Mammary epithelial cell (primary cell): Measurements from ENCODE around the gene FOXN4.

ENCODE experiments used
- CTCF ChIP-seq, 2 donors: IDR thresholded peaks in 1 of 2; conservative IDR thresholded peaks in 1 of 2; 2 replicates each; pipeline ENCODE4 v1.5.1; 2011 to 2012; ENCODE audit warnings: inconsistent platforms in 2 of 2, low read length in 2 of 2, mild to moderate bottlenecking in 2 of 2, control low read depth in 1 of 2, low read depth in 1 of 2; ENCODE audit not compliant: insufficient read depth in 1 of 2; ENCODE audit errors: extremely low read depth in 1 of 2
- EZH2 ChIP-seq: IDR thresholded peaks from 2 replicates; pipeline ENCODE4 v1.6.1; 2012; ENCODE audit warnings: low read length, inconsistent platforms, borderline replicate concordance

GRCh38 chr12:109286652-109287051, 22.4 kb downstream of the FOXN4 start:
- TF ChIP-seq CTCF (conservative IDR thresholded peaks at IDR 0.05 in 1 of 2, IDR thresholded peaks at IDR 0.05 in 1 of 2; ENCODE audit: extremely low read depth in 1 of 2, insufficient read depth in 1 of 2, low read depth in 1 of 2, low read length in 2 of 2) (no peak), EZH2 (no peak)
